GM18508 (cell line): ENCODE results near the gene KSR1.

ENCODE experiments used
- ATAC-seq: cut with Tn5 transposase; IDR thresholded peaks from one replicate; pipeline ENCODE4 v1.9.1; 2021; ENCODE audit warnings: moderate number of reproducible peaks; ENCODE audit not compliant: insufficient read depth, unreplicated experiment

KSR1 gene

GRCh38 chr17:27543958-27544349, 87.7 kb downstream of the KSR1 start:
- no peak for ATAC-seq

- ATAC-seq, result peak; percentile 68
These were observed 88.3 kb downstream of the KSR1 start for GRCh38 chr17:27544350-27545131.

- no peak for ATAC-seq
These were observed 89.4 kb downstream of the KSR1 start for GRCh38 chr17:27545562-27546229.

- ATAC-seq, result no peak
These were observed 90.5 kb downstream of the KSR1 start for GRCh38 chr17:27546624-27547300.

GRCh38 chr17:27547301-27547683, 91.0 kb downstream of the KSR1 start:
- no peak for ATAC-seq

- ATAC-seq, result no peak
These were observed 92.1 kb downstream of the KSR1 start for GRCh38 chr17:27548369-27548768.

GRCh38 chr17:27549251-27549893, 93.1 kb downstream of the KSR1 start:
- ATAC-seq, result no peak

GRCh38 chr17:27550291-27550930, 94.2 kb downstream of the KSR1 start:
- no peak for ATAC-seq

- no peak for ATAC-seq
These were observed 94.8 kb downstream of the KSR1 start for GRCh38 chr17:27550974-27551505.

GRCh38 chr17:27551701-27552248, 95.5 kb downstream of the KSR1 start:
- ATAC-seq, result no peak

GRCh38 chr17:27552276-27552732, 96.1 kb downstream of the KSR1 start:
- no peak for ATAC-seq

GRCh38 chr17:27553019-27553511, 96.8 kb downstream of the KSR1 start:
- no peak for ATAC-seq

GRCh38 chr17:27554152-27554551, 97.9 kb downstream of the KSR1 start:
- ATAC-seq, result no peak

GRCh38 chr17:27554911-27555310, 98.7 kb downstream of the KSR1 start:
- ATAC-seq, result no peak

GRCh38 chr17:27555339-27555738, 99.1 kb downstream of the KSR1 start:
- no peak for ATAC-seq

- ATAC-seq, result no peak
These were observed 102.1 kb downstream of the KSR1 start for GRCh38 chr17:27558341-27558740.

GRCh38 chr17:27558842-27559505, 102.7 kb downstream of the KSR1 start:
- ATAC-seq, result no peak

- ATAC-seq, result no peak
These were observed 103.5 kb downstream of the KSR1 start for GRCh38 chr17:27559506-27560481.
